Prostate gland (tissue), 2 donors: ENCODE results near the gene CDX1. TPM values are rescaled to one million over a fixed set of nuclear protein-coding genes. Genes with fewer than 3 reads are reported as not detected.

ENCODE experiments used
- DNase-seq: peaks from one replicate; pipeline ENCODE4 v3.0.0-alpha.2; 2019; ENCODE audit warnings: low spot score
- H3K27ac ChIP-seq, 2 donors: fragments of 200-600 bp; sonication (generic); 2 replicates each; pipeline ENCODE4 v1.5.1; 2017 to 2019
- H3K27me3 ChIP-seq: fragments of 200-600 bp; sonication (generic); replicated peaks from 2 replicates; pipeline ENCODE4 v1.5.1; 2019; ENCODE audit not compliant: insufficient read depth
- H3K36me3 ChIP-seq, 2 donors: fragments of 200-600 bp; sonication (generic); 1 replicate in 1 of 2; 2 replicates in 1 of 2; pipeline versions ENCODE4 v1.5.1 to v1.8.1; 2017 to 2019
- H3K4me1 ChIP-seq: fragments of 200-600 bp; sonication (generic); replicated peaks from 2 replicates; pipeline ENCODE4 v1.5.1; 2019
- H3K4me3 ChIP-seq, 2 donors: fragments of 200-600 bp; sonication (generic); 2 replicates each; pipeline ENCODE4 v1.5.1; 2017 to 2019
- H3K9me3 ChIP-seq: fragments of 200-600 bp; sonication (generic); 2 replicates; pipeline ENCODE4 v1.5.1; 2017
- CTCF ChIP-seq, 4 experiments: fragments of 200-600 bp in 2 of 4; fragments of 450-650 bp in 2 of 4; sonication (generic) in 2 of 4; IDR thresholded peaks; 1 replicate in 3 of 4; 2 replicates in 1 of 4; pipeline ENCODE4 v1.5.1; 2016 to 2019; ENCODE audit warnings: antibody characterized with exemption in 4 of 4, mild to moderate bottlenecking in 2 of 4, moderate library complexity in 2 of 4
- POLR2A ChIP-seq: fragments of 450-650 bp; IDR thresholded peaks from one replicate; pipeline ENCODE4 v1.6.1; 2016; ENCODE audit warnings: antibody characterized with exemption, mild to moderate bottlenecking
- POLR2AphosphoS5 ChIP-seq: sonication (generic); formaldehyde crosslinking; IDR thresholded peaks from one replicate; pipeline ENCODE4 v1.6.1; 2017; ENCODE audit warnings: antibody characterized with exemption
- WGBS: methylation state at CpG from one replicate; pipeline ENCODE4 v1.1.5; 2018; 5-methylcytosine and 5-hydroxymethylcytosine counted together
- intact Hi-C: fragments of 100-400 bp; cut with DNase I; formaldehyde crosslinking; loops from one replicate; pipeline ENCODE4 v1.14.2; 2022
- total RNA-seq, 2 donors: library from RNA; depleted of rRNA; stranded (reverse); fragments of >200 nt; gene quantifications; one replicate each; pipeline ENCODE4 v1.1.0, GENCODE V29; 2016

The CDX1 gene
- total RNA-seq, 2 donors from 2014 or later, result 3.2 TPM; not detected in 1

GRCh38 chr5:150175536-150175935, 9.0 kb downstream of the CDX1 start:
- no peaks in the 10 kb centered on the region for H3K4me1 ChIP-seq
- H3K4me3 ChIP-seq, result no peak overlapping the region
- TF ChIP-seq POLR2A, result no peak
- peak in 3 of 4 experiments; percentile 16 to 26 (median 18) for TF ChIP-seq CTCF (IDR thresholded peaks at IDR 0.05)
- DNase-seq, result no peak
- H3K9me3 ChIP-seq, result no peaks in the 10 kb centered on the region
- H3K36me3 ChIP-seq, result no peaks in the 10 kb centered on the region
- WGBS, result 80% methylated on average over 5 of the region's 5 CpGs
- no peak overlapping the region for H3K27ac ChIP-seq
- intact Hi-C loops, result no loop called here
- H3K27me3 ChIP-seq, result no peaks in the 10 kb centered on the region

- no peak overlapping the region for H3K4me3 ChIP-seq
- H3K27me3 ChIP-seq, result no peaks in the 10 kb centered on the region
- no peaks in the 10 kb centered on the region for H3K4me1 ChIP-seq
- H3K27ac ChIP-seq, result no peak overlapping the region
- 66% methylated on average over 8 of the region's 8 CpGs for WGBS
- H3K36me3 ChIP-seq, result no peaks in the 10 kb centered on the region
- no peaks in the 10 kb centered on the region for H3K9me3 ChIP-seq
- no peak for DNase-seq
- intact Hi-C loops, result no loop called here
- no peak for TF ChIP-seq POLR2AphosphoS5
Observed at GRCh38 chr5:150176745-150177477, 10.3 kb downstream of the CDX1 start.

- no peaks in the 10 kb centered on the region for H3K27me3 ChIP-seq
- peak overlapping the region in 1 of 2 donors; percentile 3 for H3K27ac ChIP-seq
- DNase-seq, result no peak
- intact Hi-C loops, result no loop called here
- no peaks in the 10 kb centered on the region for H3K4me1 ChIP-seq
- WGBS, result 58% methylated on average over 4 of the region's 4 CpGs
- no peak overlapping the region for H3K4me3 ChIP-seq
- no peaks in the 10 kb centered on the region for H3K9me3 ChIP-seq
- no peaks in the 10 kb centered on the region for H3K36me3 ChIP-seq
- no peak for TF ChIP-seq CTCF (IDR thresholded peaks at IDR 0.05)
- no peak for TF ChIP-seq POLR2AphosphoS5
- TF ChIP-seq POLR2A, result no peak
Observed at GRCh38 chr5:150177721-150178120, 11.1 kb downstream of the CDX1 start.

GRCh38 chr5:150178262-150178661, 11.7 kb downstream of the CDX1 start:
- H3K4me1 ChIP-seq, result no peaks in the 10 kb centered on the region
- no peak for TF ChIP-seq CTCF (IDR thresholded peaks at IDR 0.05)
- TF ChIP-seq POLR2A, result no peak
- no peak for TF ChIP-seq POLR2AphosphoS5
- WGBS, result 56% methylated on average over 3 of the region's 4 CpGs

GRCh38 chr5:150179019-150179620, 12.5 kb downstream of the CDX1 start:
- 83% methylated on average over 7 of the region's 7 CpGs for WGBS

More at GRCh38 chr5:150178262-150178661, 11.7 kb downstream of the CDX1 start:
- H3K36me3 ChIP-seq, result no peaks in the 10 kb centered on the region
- no peak for DNase-seq
- no peak overlapping the region for H3K4me3 ChIP-seq
- no peak overlapping the region for H3K27ac ChIP-seq
- intact Hi-C loops, result no loop called here
- H3K27me3 ChIP-seq, result no peaks in the 10 kb centered on the region
- no peaks in the 10 kb centered on the region for H3K9me3 ChIP-seq

More at GRCh38 chr5:150179019-150179620, 12.5 kb downstream of the CDX1 start:
- no peaks in the 10 kb centered on the region for H3K27me3 ChIP-seq
- no peak for TF ChIP-seq POLR2AphosphoS5
- TF ChIP-seq CTCF (IDR thresholded peaks at IDR 0.05), result no peak
- TF ChIP-seq POLR2A, result no peak
- H3K4me1 ChIP-seq, result no peaks in the 10 kb centered on the region
- no peaks in the 10 kb centered on the region for H3K36me3 ChIP-seq
- H3K4me3 ChIP-seq, result no peak overlapping the region
- intact Hi-C loops, result no loop called here
- no peaks in the 10 kb centered on the region for H3K9me3 ChIP-seq
- no peak for DNase-seq
- peak overlapping the region; percentile 55 to 63 for H3K27ac ChIP-seq
